NCI-H146 treated with DMSO at 0.1 percent for 48 hours (cell line): ENCODE measurements around the gene DIP2B.

Source experiments
- DNase-seq: peaks from one replicate; lab custom pipeline; 2025; ENCODE audit not compliant: unreplicated experiment; lab: John Stamatoyannopoulos, UW

Gene DIP2B

GRCh38 chr12:50635857-50636256 is 131.1 kb downstream of the DIP2B start:
- no peak for DNase-seq

DNA sequence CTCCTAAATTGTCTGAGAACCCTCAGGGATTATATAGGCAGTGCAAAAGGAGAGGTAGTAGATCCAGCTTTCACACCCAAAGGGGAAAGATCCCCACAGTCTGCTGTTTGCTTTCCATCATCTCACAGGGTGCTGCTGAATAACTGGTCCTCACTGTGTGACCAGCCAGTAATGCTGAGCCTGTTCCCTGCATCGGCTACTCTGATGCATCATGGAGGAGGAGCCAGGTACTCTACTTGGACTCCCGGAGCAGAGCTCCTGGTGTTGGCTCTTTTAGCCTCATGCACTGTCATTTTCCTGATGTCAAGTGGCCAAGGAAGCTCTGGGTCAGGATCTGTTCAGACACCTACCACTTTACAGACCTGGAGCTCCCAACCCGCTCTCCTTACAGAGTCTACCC is 131.7 kb downstream of the DIP2B start:
- no peak for DNase-seq

GRCh38 chr12:50637870-50638481 is 133.2 kb downstream of the DIP2B start:
- peak; percentile 45 for DNase-seq

GRCh38 chr12:50638482-50638880 is 133.7 kb downstream of the DIP2B start:
- no peak for DNase-seq

- no peak for DNase-seq
Observed at GRCh38 chr12:50639721-50640120, 134.9 kb downstream of the DIP2B start.

GRCh38 chr12:50640321-50640939 is 135.6 kb downstream of the DIP2B start:
- DNase-seq = no peak

GRCh38 chr12:50641566-50641965 is 136.8 kb downstream of the DIP2B start:
- no peak for DNase-seq

- DNase-seq = no peak
Observed at GRCh38 chr12:50642035-50642451, 137.3 kb downstream of the DIP2B start.

GRCh38 chr12:50642761-50643160 is 138.0 kb downstream of the DIP2B start:
- no peak for DNase-seq

DNA sequence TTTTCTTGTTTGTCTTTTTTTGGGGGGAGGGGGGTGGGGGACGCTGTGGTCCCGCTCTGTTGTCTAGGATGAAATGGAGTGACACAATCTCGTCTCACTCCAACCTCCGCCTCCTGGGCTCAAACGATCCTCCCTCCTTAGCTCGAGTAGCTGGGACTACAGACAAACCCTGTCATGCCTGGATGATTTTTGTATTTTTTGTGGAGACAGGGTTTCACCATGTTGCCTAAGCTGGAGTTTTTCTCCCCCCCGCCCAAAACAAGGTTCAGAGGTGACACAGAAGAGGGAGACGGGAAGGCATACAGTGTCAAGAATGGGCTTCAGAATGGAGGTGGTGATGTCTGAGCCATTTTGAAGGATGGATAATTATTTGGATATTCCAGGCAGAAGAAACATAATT is 142.2 kb downstream of the DIP2B start:
- no peak for DNase-seq

- DNase-seq = no peak
Observed at GRCh38 chr12:50647479-50647878, 142.7 kb downstream of the DIP2B start.

DNA sequence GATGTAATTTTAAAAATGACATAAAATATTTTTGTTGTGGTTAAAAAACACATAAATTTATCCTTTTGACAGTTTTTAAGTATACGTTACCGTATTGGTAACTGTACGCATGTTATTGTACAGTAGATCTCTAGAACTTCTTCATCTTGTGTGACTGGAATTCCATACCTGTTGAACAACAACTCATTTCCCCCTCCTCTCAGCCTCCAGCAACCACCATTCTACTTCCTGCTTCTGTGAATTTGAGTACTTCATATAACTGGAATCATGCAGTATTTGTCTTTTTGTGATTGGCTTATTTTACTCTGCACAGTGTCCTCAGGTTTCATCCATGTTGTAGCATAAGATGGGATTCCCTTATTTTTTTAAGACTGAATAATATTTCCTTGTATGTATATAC is 145.5 kb downstream of the DIP2B start:
- no peak for DNase-seq

DNA sequence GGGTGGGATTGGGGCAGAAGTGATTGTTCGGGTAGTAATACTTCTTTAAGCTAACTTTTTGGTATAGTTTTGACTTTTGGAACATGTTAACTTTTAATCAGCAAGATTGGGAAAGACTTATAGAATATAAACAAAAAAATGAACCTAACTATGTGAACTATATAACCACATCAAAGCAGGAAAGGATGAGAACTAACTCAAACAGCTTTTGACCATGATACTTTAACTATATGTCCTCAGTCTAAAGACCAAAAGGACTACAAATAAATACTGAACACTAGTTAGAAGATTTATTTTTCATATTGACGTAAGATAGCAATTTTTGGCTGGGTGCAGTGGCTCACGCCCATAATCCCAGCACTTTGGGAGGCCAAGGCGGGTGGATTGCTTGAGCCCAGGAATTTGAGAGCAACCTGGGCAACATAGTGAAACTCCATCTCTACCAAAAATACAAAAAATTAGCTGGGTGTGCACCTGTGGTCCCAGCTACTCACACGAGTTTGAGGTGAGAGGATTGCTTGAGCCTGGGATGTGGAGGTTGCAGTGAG is 150.7 kb downstream of the DIP2B start:
- DNase-seq = no peak

GRCh38 chr12:50659260-50659659 is 154.5 kb downstream of the DIP2B start:
- DNase-seq = no peak

DNA sequence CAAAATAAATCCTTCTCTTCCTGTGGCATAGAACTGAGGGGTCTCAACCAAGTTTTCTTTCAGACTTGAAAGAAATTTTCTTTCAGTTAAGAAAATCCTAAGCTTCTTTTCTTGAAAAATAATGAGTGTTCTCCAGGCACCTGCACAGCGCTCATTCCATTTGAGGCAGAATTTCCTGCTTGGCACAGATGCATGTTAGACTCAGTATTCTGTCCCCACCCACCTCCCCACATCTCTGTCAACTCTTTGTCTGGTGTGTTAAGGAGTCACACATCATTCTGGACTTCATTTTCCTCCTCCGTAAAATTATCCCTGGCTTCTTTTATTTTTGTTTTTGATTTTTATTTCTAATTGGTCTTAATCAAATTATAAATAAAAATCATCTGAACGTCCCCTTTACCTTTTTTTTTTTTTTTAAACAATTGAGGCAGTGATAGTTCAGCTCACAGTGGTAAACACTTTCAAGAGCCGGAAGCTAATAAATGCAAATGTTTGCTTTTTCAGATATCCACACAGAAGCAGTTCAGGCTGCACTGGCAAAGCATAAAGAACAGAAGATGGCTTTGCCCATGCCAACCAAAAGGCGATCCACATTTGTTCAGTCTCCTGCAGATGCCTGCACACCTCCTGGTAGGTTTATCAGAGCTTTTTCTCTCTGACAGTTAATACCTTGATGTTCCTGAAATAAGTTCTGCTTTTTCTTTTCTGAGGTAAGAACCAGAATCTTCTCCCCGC is 155.1 kb downstream of the DIP2B start:
- no peak for DNase-seq

DNA sequence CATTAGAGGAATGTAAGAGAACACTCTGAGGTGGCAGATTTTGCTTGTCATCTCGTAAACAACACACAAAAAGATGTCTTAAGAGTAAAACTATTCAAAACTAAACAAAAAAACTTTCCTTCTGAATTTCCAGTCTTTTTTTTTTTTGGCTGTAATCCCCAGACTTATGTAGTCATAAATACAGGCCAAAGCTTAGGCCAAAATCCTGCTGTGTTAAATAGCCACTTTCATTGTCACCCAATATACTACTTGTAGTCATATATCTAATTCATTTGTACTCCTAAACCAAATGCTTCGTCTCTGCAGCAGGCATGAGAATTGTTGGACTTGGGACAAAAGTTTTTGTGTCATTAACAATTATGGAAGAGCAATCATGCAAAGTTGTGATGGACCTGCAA is 155.6 kb downstream of the DIP2B start:
- DNase-seq = no peak

DNA sequence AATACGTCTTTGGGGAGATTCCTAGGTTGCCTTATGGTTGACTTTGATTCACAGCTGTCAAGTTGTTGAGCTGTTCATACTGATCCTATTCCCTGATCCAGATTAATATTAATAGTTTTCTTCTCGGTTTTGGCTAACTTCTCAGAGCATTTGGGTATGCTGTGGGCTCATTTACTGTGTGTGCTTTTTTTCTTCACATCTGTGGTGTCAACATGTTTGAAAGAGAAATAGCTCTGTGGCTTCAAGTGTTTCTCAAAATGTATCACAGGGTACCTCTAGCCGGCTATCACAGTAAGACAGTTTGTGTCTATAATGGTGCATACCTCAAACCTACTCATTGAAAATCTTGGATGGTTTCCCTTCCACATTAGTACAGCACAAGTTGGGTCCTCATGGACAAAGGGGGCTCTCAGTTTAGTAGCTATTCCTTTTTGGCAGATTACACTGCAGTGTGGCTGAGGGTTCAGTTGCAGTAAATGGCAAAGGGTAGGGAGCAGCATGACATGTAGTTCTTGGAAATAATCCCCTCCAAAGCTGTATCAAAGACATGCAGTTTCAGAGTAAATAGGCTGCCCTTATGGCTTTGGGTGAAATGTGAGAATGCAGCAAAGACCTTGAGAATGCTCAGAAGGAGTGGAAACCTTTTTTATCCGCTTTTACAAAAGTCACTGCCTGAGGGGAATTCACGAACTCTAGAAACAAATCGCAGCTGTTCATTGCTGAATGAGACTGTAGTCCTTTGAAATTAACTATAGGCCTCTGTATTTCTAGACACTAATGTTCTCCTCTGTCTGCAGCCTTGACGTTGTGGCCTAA is 156.7 kb downstream of the DIP2B start:
- DNase-seq = no peak

DNA sequence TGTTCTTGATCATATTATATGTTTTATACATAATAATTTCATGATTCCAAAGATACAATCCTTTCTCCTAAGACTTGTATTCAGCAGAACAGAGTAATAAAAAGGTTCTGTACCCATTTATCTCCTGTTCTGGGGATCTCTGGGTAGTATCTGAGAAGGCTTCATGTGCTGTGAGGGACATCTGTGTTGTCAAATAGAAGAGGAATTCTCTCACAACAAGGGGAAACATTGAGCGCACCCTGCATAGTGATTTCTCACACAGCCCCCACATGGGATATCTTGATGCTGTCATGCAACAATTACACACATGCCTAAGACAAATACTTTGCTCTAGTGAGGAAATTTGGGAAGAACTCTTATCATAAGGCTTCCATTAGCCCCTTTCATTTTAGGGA is 157.3 kb downstream of the DIP2B start:
- no peak for DNase-seq

- DNase-seq = peak; percentile 32
Observed at GRCh38 chr12:50665170-50665569, 160.4 kb downstream of the DIP2B start.

DNA sequence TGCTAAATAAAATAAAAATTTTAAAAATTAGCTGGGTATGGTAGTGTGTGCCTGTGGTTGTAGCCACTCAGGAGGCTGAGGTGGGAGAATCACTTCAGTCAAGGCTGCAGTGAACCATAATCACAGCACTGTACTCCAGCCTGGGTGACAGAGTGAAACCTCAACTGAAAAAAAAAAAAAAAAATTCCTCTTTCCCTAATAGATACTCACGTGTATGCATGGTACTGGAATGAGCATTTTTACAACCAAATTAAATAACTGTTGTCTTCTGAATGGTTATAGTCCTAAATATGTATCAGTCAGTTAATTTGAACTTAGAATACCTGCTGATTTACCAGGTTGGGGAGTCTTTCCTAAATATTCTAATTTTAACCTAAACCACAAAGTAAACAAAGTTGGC is 160.8 kb downstream of the DIP2B start:
- DNase-seq = no peak

- DNase-seq = no peak
Observed at GRCh38 chr12:50666023-50666422, 161.2 kb downstream of the DIP2B start.
